ENCODE data around the gene KCNJ5. TPM values are rescaled to one million over a fixed set of nuclear protein-coding genes. Genes with fewer than 3 reads are reported as not detected.

The KCNJ5 gene
- total RNA-seq (2022; extraction: Qiagen RNA extraction) = 0.02 to 0.11 TPM (median 0.04 TPM) in 4 of 5 replicates, not detected in the other

GRCh38 chr11:128890543-128891368 lies at the start of gene KCNJ5:
Gene KCNJ5, plus strand, starts transcription at chr11:128891356. Its CDS starts 19,918 bp downstream, at chr11:128911274.

GRCh38 chr11:128867277-128867676 lies 23.9 kb upstream of the KCNJ5 start, which contains the start of gene KCNJ1:
Gene KCNJ1, minus strand, starts transcription at chr11:128867296. Its CDS starts 27,053 bp downstream, at chr11:128840243.

GRCh38 chr11:128942817-128943427 lies 51.8 kb downstream of the KCNJ5 start, which contains the start of gene TP53AIP1:
Gene TP53AIP1, minus strand, starts transcription at chr11:128942871. Its CDS starts 5,053 bp downstream, at chr11:128937818.

Other genes starting within 250 kb of the KCNJ5 start
- gene FLI1, start 197.3 kb upstream of the KCNJ5 start, total RNA-seq (2022; extraction: Qiagen RNA extraction) = 0.16 to 0.27 TPM (median 0.20 TPM) in 5 replicates
- gene KCNJ1, start 24.1 kb upstream of the KCNJ5 start, total RNA-seq (2022; extraction: Qiagen RNA extraction) = 0.03 TPM in 1 of 5 replicates, not detected in the others
- gene TP53AIP1, start 51.5 kb downstream of the KCNJ5 start, total RNA-seq (2022; extraction: Qiagen RNA extraction) = 0.07 to 0.11 TPM (median 0.08 TPM) in 3 of 5 replicates, not detected in the others

Measured in A549 treated with AZD2906 at 1 μM for 4 hours (cell line).